BJ (cell line): ENCODE data around the gene DDC. TPM values are rescaled to one million over a fixed set of nuclear protein-coding genes. Genes with fewer than 3 reads are reported as not detected.
"Not testable (repeated sequence)": the region's sequence is repeated elsewhere in the genome, so short reads cannot be mapped to it uniquely, and the experiment has no call there.

Experiments
- CTCF ChIA-PET: fragments of 350-600 bp; formaldehyde crosslinking; extraction: SDS; loops from one replicate; lab custom pipeline; 2021; ENCODE audit warnings: antibody characterized with exemption, inconsistent platforms; lab: Yijun Ruan, JAX
- POLR2A ChIA-PET: fragments of 300-600 bp; sonication (Branson Sonifier 250); formaldehyde crosslinking; extraction: SDS; loops from one replicate; lab custom pipeline; 2021; ENCODE audit warnings: antibody characterized with exemption; lab: Charles Lee
- DNase-seq: peaks from one replicate; pipeline ENCODE4 v3.0.0-alpha.2; 2011; ENCODE audit warnings: low read depth
- H3K27me3 ChIP-seq: 2 replicates; pipeline ENCODE4 v1.6.0; 2011; ENCODE audit warnings: low read length; ENCODE audit not compliant: control insufficient read depth, insufficient read depth
- H3K36me3 ChIP-seq: 2 replicates; pipeline ENCODE4 v1.5.1; 2011; ENCODE audit warnings: low read length; ENCODE audit not compliant: control insufficient read depth, insufficient read depth
- H3K4me3 ChIP-seq: 2 replicates; pipeline ENCODE4 v1.5.1; 2011; ENCODE audit warnings: low read depth, mild to moderate bottlenecking, control low read depth, low read length
- polyA plus RNA-seq: library from polyadenylated mRNA; depleted of rRNA; stranded (reverse); fragments of >200 nt; gene quantifications from 2 replicates; pipeline ENCODE4 v1.2.3, GENCODE V29; 2011
- TF ChIP-seq, protein P1 (sequence below): IDR thresholded peaks from 2 replicates; pipeline ENCODE4 v1.5.1; 2011; ENCODE audit warnings: low read depth, mild to moderate bottlenecking, control low read depth, inconsistent platforms, low read length, moderate library complexity; ENCODE audit not compliant: insufficient read depth

Gene DDC
- polyA plus RNA-seq, 1 experiment = not detected

GRCh38 chr7:50580057-50580456 is 14.9 kb upstream of the DDC start:
- H3K27me3 ChIP-seq = no peaks in the 10 kb centered on the region
- ChIA-PET POLR2A (no interaction called here), CTCF (no interaction called here)
- H3K36me3 ChIP-seq = no peaks in the 10 kb centered on the region
- DNase-seq = no peak
- no peak overlapping the region for H3K4me3 ChIP-seq
- TF ChIP-seq, protein P1, sequence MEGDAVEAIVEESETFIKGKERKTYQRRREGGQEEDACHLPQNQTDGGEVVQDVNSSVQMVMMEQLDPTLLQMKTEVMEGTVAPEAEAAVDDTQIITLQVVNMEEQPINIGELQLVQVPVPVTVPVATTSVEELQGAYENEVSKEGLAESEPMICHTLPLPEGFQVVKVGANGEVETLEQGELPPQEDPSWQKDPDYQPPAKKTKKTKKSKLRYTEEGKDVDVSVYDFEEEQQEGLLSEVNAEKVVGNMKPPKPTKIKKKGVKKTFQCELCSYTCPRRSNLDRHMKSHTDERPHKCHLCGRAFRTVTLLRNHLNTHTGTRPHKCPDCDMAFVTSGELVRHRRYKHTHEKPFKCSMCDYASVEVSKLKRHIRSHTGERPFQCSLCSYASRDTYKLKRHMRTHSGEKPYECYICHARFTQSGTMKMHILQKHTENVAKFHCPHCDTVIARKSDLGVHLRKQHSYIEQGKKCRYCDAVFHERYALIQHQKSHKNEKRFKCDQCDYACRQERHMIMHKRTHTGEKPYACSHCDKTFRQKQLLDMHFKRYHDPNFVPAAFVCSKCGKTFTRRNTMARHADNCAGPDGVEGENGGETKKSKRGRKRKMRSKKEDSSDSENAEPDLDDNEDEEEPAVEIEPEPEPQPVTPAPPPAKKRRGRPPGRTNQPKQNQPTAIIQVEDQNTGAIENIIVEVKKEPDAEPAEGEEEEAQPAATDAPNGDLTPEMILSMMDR = no peak

DNA sequence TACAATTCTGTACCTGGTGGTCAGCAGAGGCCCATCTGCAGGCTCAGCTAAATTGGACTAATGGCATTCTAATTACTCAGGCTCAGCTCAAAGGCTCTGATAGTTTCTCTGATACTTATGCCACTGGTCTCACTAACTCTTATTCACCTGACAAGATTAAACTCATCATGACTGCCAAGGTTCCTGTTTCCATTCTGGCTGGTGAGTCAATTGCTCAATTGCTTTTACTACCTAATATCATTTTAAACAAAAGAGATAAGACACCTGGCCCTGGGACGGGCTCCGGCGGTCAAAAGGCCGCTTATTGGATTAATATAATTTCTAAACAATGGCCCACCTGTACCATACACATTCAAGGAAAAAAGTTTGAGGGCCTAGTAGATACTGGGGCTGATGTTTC is 12.9 kb upstream of the DDC start:
- H3K27me3 ChIP-seq, POLR2A ChIA-PET, H3K36me3 ChIP-seq, DNase-seq, H3K4me3 ChIP-seq: not testable (repeated sequence)
- CTCF ChIA-PET = interaction anchor here (0.7 kb wide), 1 partner anchor 15 kb away, joined by 3 read pairs; no protein-coding TSS in a partner anchor

DNA sequence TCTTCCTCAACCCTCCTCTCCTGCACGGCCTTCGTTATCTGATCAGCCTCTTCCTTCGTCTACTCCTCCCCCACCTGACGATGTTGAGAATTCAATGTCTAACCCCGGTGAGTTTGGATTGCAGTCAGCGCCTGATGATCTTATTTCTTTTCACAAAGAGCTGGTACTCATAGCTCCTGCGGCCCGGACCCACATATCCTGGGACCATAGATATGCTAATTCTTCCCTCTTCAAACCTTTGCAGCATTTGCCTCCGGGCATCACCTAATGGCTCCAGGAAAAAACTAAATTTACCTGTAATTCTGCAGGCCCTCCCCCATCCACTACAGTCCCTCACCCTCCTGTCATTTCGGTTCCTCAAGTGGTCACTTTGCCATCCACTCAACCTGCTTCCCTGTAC is 12.4 kb upstream of the DDC start:
- ChIA-PET CTCF (interaction anchor here (0.7 kb wide), 1 partner anchor 16 kb away, joined by 3 read pairs; no protein-coding TSS in a partner anchor), POLR2A (no interaction called here)
- Histone ChIP-seq H3K4me3 (no peak overlapping the region), H3K36me3 (no peaks in the 10 kb centered on the region), H3K27me3 (no peaks in the 10 kb centered on the region)
- TF ChIP-seq, protein P1 = no peak
- no peak for DNase-seq

- POLR2A ChIA-PET, DNase-seq, CTCF ChIA-PET, H3K36me3 ChIP-seq, H3K4me3 ChIP-seq, H3K27me3 ChIP-seq: not testable (repeated sequence)
Measured at GRCh38 chr7:50576388-50576787, 11.2 kb upstream of the DDC start.

GRCh38 chr7:50567715-50568261 is 2.6 kb upstream of the DDC start:
- POLR2A ChIA-PET = no interaction called here
- TF ChIP-seq, protein P1 = no peak
- H3K4me3 ChIP-seq = no peak overlapping the region
- CTCF ChIA-PET = interaction anchor here (0.9 kb wide), 1 partner anchor 98 kb away, joined by 3 read pairs; no protein-coding TSS in a partner anchor
- H3K27me3 ChIP-seq = peaks cover 4% of the 10 kb centered on the region; the same call in 1 of the 2 replicates
- DNase-seq = no peak
- no peaks in the 10 kb centered on the region for H3K36me3 ChIP-seq

DNA sequence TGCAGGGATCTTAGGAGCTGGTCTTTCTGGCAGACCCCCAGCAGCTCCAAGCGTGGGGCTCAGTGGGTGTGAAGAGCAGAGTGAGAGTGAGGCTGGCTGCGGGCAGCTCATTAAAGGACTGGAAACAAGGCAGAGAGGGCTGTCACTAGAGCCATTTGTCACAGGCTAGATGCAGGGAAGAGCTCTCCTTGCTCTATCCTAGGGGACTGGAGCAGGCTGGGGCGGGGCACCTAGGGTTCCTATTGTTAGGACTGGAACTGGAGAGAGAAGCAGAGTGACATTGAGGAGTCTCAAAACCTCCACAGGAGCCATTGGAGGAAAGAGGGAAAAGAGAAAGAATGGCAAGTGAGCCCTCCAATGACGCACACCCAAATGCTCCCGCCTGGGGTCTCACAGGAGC is 772 bp upstream of the DDC start:
- POLR2A ChIA-PET = no interaction called here
- TF ChIP-seq, protein P1 = no peak
- CTCF ChIA-PET = no interaction called here
- no peaks in the 10 kb centered on the region for H3K36me3 ChIP-seq
- H3K4me3 ChIP-seq = no peak overlapping the region
- H3K27me3 ChIP-seq = peaks cover 4% of the 10 kb centered on the region; the same call in 1 of the 2 replicates
- DNase-seq = no peak
